Activated CD8-positive, alpha-beta T cell treated with anti-CD3 and anti-CD28 coated beads for 36 hours (primary cell): ENCODE data around the gene ARMH3. TPM values are rescaled to one million over a fixed set of nuclear protein-coding genes. Genes with fewer than 3 reads are reported as not detected.

Experiments
- ATAC-seq: fragments of 200-7000 bp; cut with Tn5 transposase; one replicate; pipeline ENCODE4 v1.10.0; 2021; ENCODE audit warnings: mild to moderate bottlenecking, moderate library complexity
- CTCF ChIA-PET: fragments of 350-600 bp; sonication (Branson Sonifier 250); formaldehyde crosslinking; loops from one replicate; lab custom pipeline; 2021; ENCODE audit warnings: antibody characterized with exemption; lab: Charles Lee
- POLR2A ChIA-PET: fragments of 350-600 bp; sonication (Branson Sonifier 250); formaldehyde crosslinking; loops from one replicate; lab custom pipeline; 2021; ENCODE audit warnings: antibody characterized with exemption; lab: Charles Lee
- DNase-seq: peaks from one replicate; pipeline ENCODE4 v3.0.0-alpha.2; 2020
- H3K27ac Mint-ChIP-seq: one replicate; pipeline ENCODE4 v1.8.0; 2021; ENCODE audit warnings: mild to moderate bottlenecking, mixed read lengths
- H3K27me3 Mint-ChIP-seq: one replicate; pipeline ENCODE4 v1.8.0; 2021; ENCODE audit warnings: mixed read lengths
- H3K36me3 Mint-ChIP-seq: one replicate; pipeline ENCODE4 v1.8.0; 2021; ENCODE audit warnings: low read depth, mixed read lengths
- H3K4me1 Mint-ChIP-seq: one replicate; pipeline ENCODE4 v1.8.0; 2021; ENCODE audit warnings: low read depth, mixed read lengths
- H3K4me3 Mint-ChIP-seq: one replicate; pipeline ENCODE4 v1.8.0; 2021; ENCODE audit warnings: mild to moderate bottlenecking, moderate library complexity, mixed read lengths
- H3K9me3 Mint-ChIP-seq: one replicate; pipeline ENCODE4 v1.8.0; 2021; ENCODE audit warnings: mixed read lengths
- intact Hi-C: fragments of 100-400 bp; cut with micrococcal nuclease; formaldehyde crosslinking; loops from one replicate; pipeline ENCODE4 v1.10.0; 2022
- total RNA-seq, 2 experiments: library from RNA; stranded (reverse); gene quantifications; one replicate each; pipeline ENCODE4 v1.2.3, GENCODE V29; 2021
- TF ChIP-seq, protein P1 (sequence below): fragments of 200-600 bp; IDR thresholded peaks from one replicate; pipeline ENCODE4 v1.8.0; 2022; ENCODE audit warnings: antibody characterized with exemption, mild to moderate bottlenecking

ARMH3 gene
- total RNA-seq, 2 experiments from 2014 or later, result 16.2 to 18.4 TPM

GRCh38 chr10:101881036-101881774 is 174.8 kb downstream of the ARMH3 start:
- peaks cover 2% of the 10 kb centered on the region for H3K4me1 Mint-ChIP-seq
- CTCF ChIA-PET, result interaction anchor here (1.1 to 4.2 kb wide), 7 partner anchors 8 to 192 kb away, joined by 3 to 28 read pairs (median 5); no protein-coding TSS in a partner anchor
- TF ChIP-seq, protein P1, sequence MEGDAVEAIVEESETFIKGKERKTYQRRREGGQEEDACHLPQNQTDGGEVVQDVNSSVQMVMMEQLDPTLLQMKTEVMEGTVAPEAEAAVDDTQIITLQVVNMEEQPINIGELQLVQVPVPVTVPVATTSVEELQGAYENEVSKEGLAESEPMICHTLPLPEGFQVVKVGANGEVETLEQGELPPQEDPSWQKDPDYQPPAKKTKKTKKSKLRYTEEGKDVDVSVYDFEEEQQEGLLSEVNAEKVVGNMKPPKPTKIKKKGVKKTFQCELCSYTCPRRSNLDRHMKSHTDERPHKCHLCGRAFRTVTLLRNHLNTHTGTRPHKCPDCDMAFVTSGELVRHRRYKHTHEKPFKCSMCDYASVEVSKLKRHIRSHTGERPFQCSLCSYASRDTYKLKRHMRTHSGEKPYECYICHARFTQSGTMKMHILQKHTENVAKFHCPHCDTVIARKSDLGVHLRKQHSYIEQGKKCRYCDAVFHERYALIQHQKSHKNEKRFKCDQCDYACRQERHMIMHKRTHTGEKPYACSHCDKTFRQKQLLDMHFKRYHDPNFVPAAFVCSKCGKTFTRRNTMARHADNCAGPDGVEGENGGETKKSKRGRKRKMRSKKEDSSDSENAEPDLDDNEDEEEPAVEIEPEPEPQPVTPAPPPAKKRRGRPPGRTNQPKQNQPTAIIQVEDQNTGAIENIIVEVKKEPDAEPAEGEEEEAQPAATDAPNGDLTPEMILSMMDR, result no peak
- POLR2A ChIA-PET, result no interaction called here
- no peak for ATAC-seq
- H3K36me3 Mint-ChIP-seq, result peaks cover 7% of the 10 kb centered on the region
- no peaks in the 10 kb centered on the region for H3K27me3 Mint-ChIP-seq
- H3K4me3 Mint-ChIP-seq, result no peak overlapping the region
- intact Hi-C loops, result loop anchor here (10.0 kb wide), 1 partner anchor 194 kb away; no protein-coding TSS in a partner anchor
- H3K9me3 Mint-ChIP-seq, result no peaks in the 10 kb centered on the region
- DNase-seq, result no peak
- H3K27ac Mint-ChIP-seq, result no peak overlapping the region

DNA sequence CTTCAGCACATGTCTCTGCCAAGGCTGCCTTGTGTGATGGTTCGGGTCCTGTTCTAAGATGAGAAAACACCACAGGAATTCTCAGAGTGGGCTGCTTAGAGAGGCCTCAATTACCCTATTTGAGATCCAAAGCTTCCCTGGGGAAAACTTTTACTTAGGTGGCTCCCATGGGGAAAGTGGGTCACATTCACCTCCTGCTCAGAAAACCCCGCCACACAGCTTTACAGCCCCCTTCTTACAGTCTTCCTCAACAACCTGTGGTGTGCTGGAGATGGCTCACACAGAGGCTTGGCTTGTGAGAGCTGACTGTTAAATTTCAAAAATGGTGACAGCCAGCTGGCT is 175.8 kb downstream of the ARMH3 start:
- H3K4me1 Mint-ChIP-seq, result peaks cover 9% of the 10 kb centered on the region
- DNase-seq, result no peak
- CTCF ChIA-PET, result interaction anchor here (1.1 to 4.2 kb wide), 7 partner anchors 9 to 193 kb away, joined by 3 to 28 read pairs (median 5); no protein-coding TSS in a partner anchor
- peaks cover 4% of the 10 kb centered on the region for H3K36me3 Mint-ChIP-seq
- H3K4me3 Mint-ChIP-seq, result no peak overlapping the region
- TF ChIP-seq, protein P1, result no peak
- no peak overlapping the region for H3K27ac Mint-ChIP-seq
- no peaks in the 10 kb centered on the region for H3K9me3 Mint-ChIP-seq
- no peaks in the 10 kb centered on the region for H3K27me3 Mint-ChIP-seq
- ATAC-seq, result no peak
- POLR2A ChIA-PET, result no interaction called here
- intact Hi-C loops, result loop anchor here (10.0 kb wide), 1 partner anchor 195 kb away; no protein-coding TSS in a partner anchor

- TF ChIP-seq, protein P1, result no peak
- H3K9me3 Mint-ChIP-seq, result no peaks in the 10 kb centered on the region
- H3K4me3 Mint-ChIP-seq, result no peak overlapping the region
- H3K36me3 Mint-ChIP-seq, result peaks cover 4% of the 10 kb centered on the region
- H3K4me1 Mint-ChIP-seq, result peaks cover 12% of the 10 kb centered on the region
- intact Hi-C loops, result loop anchor here (10.0 kb wide), 1 partner anchor 195 kb away; no protein-coding TSS in a partner anchor
- H3K27ac Mint-ChIP-seq, result no peak overlapping the region
- DNase-seq (no peak), ATAC-seq (no peak)
- H3K27me3 Mint-ChIP-seq, result no peaks in the 10 kb centered on the region
- CTCF ChIA-PET, result interaction anchor here (0.9 to 4.2 kb wide), 6 partner anchors 10 to 193 kb away, joined by 3 to 28 read pairs (median 10); no protein-coding TSS in a partner anchor
- POLR2A ChIA-PET, result no interaction called here
Measured at GRCh38 chr10:101879456-101880231, 176.3 kb downstream of the ARMH3 start.

DNA sequence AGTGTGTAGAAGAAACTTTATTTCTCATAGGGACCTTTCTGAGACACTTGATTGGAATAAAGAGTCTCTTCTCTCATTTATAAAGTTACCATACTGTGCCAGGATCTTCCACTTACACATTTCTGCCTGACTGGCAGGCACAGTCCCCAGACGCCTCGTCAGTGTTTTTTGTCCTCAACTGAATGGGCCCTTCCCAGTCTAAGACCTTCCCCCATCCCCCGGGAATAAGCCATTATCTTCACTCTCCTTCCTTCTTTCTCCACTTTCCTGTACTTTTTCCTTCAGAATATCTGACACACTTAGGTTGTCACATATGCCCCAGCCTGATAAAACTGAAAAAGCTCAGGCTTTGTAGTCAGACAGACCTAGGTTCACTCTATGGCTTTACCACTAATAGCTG is 177.1 kb downstream of the ARMH3 start:
- H3K27me3 Mint-ChIP-seq, result no peaks in the 10 kb centered on the region
- CTCF ChIA-PET, result interaction anchor here (0.6 to 3.1 kb wide), 3 partner anchors 11 to 194 kb away, joined by 4 to 28 read pairs (median 5); no protein-coding TSS in a partner anchor
- H3K9me3 Mint-ChIP-seq, result no peaks in the 10 kb centered on the region
- TF ChIP-seq, protein P1, result no peak
- ATAC-seq (no peak), DNase-seq (no peak)
- H3K36me3 Mint-ChIP-seq, result peaks cover 4% of the 10 kb centered on the region
- H3K4me3 Mint-ChIP-seq, result no peak overlapping the region
- intact Hi-C loops, result no loop called here
- no peak overlapping the region for H3K27ac Mint-ChIP-seq
- POLR2A ChIA-PET, result no interaction called here
- peaks cover 12% of the 10 kb centered on the region for H3K4me1 Mint-ChIP-seq
